Limb (tissue), 2 donors: ENCODE measurements around the gene CEBPE.

Experiments used
- DNase-seq, 2 donors: peaks; one replicate each; pipeline ENCODE4 v3.0.0-alpha.2; 2016; ENCODE audit errors: extremely low spot score in 2 of 2

Gene CEBPE

DNA sequence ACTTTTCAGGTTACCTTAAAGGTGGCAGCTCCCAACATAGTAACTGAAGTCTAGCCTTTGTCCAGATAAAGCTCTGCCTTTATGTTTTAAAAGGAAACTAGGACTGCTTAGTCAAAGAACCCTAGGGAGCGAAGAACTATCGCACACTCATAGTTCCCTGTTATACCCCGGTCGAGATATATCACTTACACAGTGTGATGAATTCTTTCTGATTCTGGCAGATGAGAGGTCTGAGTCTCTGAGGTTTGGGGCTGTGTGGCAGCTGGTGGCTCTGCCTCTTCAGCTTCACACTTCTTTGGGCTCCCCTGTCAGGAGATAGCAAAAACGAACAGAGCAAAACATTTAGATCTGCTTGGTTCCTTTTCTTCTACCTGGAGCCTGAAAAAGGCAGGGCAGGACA lies 41.1 kb downstream of the CEBPE start:
- no peak for DNase-seq

DNA sequence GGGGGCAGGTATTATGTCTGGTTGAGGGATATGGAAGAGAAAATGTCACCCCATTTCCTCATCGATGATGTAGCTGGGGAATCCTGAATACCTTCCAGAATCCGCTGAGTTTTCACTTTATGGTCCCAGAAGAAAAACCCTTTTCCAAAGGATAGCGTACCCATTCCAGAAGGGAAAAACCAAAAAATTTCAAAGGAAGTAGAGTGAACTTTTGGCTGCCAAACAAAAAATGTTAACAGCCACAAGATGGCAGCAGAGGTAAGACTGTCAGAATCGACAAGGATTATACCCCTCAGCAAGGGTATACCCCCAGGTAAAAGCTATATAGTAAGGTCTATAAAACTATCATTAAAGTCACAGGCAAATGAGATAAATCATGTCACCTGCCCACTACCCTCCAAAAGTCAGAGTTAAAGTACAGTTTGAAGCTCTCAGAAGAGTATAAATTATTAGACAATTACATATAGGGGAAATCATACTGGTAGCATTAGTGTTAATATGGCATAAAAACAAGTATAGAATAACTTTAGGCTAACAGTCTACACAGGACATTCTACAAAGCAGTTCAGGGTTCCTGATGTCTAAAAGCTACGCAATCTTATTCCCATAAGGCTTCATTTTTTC lies 42.2 kb downstream of the CEBPE start:
- no peak for DNase-seq

DNA sequence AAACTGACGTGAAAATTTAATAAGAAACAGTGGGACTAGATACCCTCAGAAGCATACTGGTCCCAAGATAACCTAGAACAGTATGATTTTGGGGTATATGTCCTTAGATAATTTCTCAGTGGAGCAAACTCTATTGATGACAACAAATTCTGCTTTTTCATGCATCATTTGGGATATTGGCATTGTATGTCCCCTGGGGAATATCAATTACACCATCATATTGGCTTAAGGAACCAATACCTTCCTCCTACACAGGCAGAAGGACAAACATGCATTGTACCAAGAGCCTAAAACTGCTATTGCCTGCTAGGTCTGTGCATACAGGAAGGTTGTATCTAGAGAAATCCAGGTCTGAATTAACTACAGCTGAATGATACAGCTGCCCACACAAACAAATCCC lies 44.1 kb downstream of the CEBPE start:
- DNase-seq, result no peak

DNA sequence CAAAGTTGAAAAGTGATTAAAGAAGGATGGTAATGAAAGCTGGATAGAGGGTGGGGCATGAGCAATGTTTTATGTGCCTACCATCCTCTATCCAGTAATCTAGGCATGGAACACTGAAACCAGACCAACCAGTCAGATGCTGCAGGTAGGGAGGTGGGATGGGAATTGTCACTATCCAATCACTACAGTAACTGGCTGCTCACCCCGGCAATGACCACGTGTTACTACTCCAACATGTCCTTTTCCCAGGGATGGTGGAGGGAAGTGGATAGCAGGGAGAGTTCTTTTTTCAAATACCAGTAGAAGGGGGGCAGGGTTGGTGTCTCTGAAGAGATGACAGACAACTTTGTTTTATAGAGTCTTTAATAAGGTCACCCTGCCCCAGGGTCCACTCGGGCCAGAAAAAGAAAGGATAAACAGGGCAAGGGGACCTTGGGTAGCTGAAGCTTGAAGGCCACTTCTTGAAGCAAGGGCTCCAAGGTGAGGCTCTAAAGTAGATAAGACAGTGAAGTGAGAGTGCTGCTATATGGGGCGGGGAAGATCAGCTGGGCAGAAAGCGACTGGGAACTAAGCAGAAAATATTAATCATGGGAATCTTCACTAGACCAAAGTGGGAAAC lies 47.0 kb downstream of the CEBPE start:
- no peak for DNase-seq

- peak; percentile 88 to 93 for DNase-seq
Measured at GRCh38 chr14:23071244-23071920, 47.7 kb downstream of the CEBPE start.

DNA sequence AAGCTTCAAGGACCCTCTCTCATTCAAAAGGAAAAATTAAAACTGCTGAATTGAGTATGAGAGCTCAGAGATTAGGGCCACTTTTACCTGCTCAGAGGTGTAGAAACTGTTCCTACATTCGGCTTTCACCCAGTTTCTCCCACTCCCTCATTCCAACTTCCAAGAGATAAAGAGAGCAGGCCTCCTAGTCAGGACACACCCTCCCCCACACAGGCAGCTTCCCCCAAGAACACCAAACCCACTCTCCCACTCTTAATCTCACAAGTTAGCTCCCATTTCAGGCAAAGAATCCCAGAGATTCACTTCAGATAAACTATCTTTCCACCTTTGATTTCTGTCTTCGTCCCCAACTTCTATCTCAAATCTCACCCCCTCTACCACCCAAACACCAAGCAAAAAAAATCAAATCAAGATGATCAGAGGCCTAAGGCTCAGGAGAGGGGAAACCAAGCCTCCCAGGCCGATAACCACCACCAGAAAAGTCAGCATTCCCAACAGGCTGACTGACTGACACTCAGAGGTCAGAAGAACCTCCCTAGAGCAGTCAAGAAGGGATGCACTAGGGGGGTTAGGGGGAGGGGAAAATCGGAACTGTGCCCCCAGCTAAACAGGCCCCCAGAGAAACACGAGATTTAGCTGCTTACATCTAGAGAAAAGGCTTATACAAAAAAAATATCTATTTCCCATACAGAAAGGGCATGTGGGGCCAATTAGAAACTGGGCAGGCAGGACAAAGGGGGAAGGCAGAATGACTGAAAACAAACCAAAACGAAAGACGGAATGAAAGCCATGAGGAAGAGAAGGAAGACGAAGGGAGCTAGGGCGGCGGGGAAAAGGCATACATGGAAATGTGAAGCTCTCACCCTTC lies 48.6 kb downstream of the CEBPE start:
- DNase-seq, result no peak

DNA sequence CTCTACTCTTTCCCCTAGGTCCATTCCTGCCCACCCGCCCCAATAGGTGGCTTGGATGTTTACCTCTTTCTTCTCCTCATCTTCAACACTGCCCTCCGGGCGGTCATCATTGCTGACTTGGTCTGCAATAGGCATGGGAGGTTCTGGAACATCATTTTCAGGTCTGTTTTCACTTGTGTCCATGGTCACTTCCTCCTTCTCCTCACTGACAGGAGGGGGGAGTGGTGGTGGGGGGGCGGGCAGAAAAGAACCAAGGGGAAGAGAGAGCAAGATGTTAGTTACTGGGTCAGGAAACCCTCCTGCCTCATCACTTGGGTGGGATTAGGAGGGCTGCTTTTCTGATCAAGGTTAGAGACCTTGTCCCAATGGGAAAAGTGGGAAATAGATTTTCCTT lies 49.6 kb downstream of the CEBPE start:
- no peak for DNase-seq

GRCh38 chr14:23068789-23069412 lies 50.2 kb downstream of the CEBPE start:
- DNase-seq, result peak; percentile 86 to 89

DNA sequence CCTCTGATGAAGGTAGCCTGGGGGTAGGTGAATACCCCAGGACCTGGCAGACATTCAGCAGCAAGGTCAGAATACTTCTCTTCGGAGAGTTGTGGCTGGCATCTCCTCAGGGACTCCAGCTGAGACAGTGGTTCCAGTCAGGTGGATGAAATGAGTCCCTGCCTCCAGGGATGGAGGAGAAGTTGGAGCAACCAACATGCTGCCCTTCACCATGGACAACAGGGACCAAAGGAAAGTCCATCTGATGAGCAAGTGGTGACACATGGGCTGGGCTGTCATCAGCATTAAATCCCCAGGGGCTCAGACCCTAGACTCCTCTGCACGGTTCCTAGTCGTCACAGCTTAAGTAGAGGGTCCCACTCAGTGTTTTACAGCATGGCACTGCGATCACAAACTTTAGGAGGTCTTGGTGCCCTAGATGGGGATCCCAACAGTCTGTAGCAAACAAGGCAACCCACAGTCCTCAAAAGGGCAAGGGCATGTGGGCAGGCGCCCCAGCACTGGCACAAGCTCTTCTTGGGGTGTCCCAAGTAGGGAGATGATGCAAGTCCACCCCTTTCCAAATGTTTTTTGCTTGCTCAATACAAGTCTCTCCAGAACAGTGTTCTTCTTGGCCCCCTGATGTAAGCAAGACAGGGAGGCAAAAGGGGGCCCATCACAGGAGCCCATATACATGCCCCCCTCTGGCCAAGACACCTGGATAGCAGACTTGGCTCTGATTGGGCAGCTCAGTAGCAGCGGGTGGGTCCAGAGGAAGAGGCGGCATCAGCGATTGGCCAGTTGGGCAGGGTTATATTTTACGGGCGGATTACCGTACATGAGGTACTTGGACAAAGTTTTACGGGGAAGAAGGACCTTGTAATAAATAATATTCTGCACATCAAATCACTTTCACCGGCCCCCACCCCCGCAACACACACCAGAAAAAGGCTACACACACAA lies 50.9 kb downstream of the CEBPE start:
- DNase-seq, result no peak
